ENCODE data around the gene MAP2K6. TPM values are rescaled to one million over a fixed set of nuclear protein-coding genes. Genes with fewer than 3 reads are reported as not detected.

The MAP2K6 gene
- total RNA-seq, 1 experiment from 2014 or later: 12.2 TPM

GRCh38 chr17:69486779-69487637 is 72.5 kb downstream of the MAP2K6 start:
- H3K4me2 ChIP-seq (ENCODE audit: low read length): no peak overlapping the region
- H3K9ac ChIP-seq (ENCODE audit: low read length): no peak overlapping the region
- POLR2A ChIA-PET (ENCODE audit: unreplicated experiment): no interaction called here
- no peaks in the 10 kb centered on the region for H3K36me3 ChIP-seq (ENCODE audit: low read depth, low read length)
- H3K79me2 ChIP-seq (ENCODE audit: low read length): no peaks in the 10 kb centered on the region
- no peaks in the 10 kb centered on the region for H3F3A ChIP-seq (ENCODE audit: low read length, unreplicated experiment)
- TF ChIP-seq CTCF (conservative IDR thresholded peaks at IDR 0.05; ENCODE audit: low read depth, low read length) (no peak), EZH2 (IDR thresholded peaks at IDR 0.05; ENCODE audit: low read length, unreplicated experiment) (no peak), EZH2phosphoT487 (IDR thresholded peaks at IDR 0.05; ENCODE audit: borderline replicate concordance, low read length) (no peak)
- peaks cover 3% of the 10 kb centered on the region for H3K4me1 ChIP-seq (ENCODE audit: insufficient read depth, low read length)
- H3K27ac ChIP-seq (ENCODE audit: low read length): no peak overlapping the region
- H3K9me3 ChIP-seq (ENCODE audit: low read length): no peaks in the 10 kb centered on the region
- no peak overlapping the region for H3K4me3 ChIP-seq (ENCODE audit: low read length)
- CTCF ChIA-PET: interaction anchor here (0.6 kb wide), 1 partner anchor 36 kb away, joined by 4 read pairs; no protein-coding TSS in a partner anchor
- ATAC-seq (no peak), DNase-seq (no peak)
- no peaks in the 10 kb centered on the region for H3K9me2 ChIP-seq (replicated peaks; ENCODE audit: low read length)
- intact Hi-C loops (cut with micrococcal nuclease): no loop called here
- no TSS peak for BruUV-seq (replicated peaks)
- H2AFZ ChIP-seq (ENCODE audit: low read length): no peak overlapping the region
- H3K27me3 ChIP-seq (ENCODE audit: low read length): no peaks in the 10 kb centered on the region
- H4K20me1 ChIP-seq (ENCODE audit: low read length): no peaks in the 10 kb centered on the region

DNA sequence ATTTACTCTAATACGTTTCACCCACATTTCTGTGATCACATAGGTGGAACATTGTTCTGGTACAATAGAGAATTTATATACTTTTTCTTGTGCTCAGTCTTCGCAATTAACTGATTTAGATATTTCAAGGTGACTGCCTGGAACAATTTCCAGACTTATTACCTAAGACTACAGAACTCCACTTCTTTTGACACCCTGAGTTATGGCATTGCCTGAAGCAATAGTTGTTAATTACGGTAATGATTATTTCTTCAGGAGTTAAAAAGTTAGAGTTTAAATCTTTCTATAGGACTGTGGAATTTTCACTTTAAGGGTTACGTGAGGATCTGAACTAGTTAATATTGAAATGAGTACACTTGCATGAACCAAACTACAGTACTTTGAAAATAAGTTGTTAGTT is 74.8 kb downstream of the MAP2K6 start:
- H3K9me3 ChIP-seq (ENCODE audit: low read length): no peaks in the 10 kb centered on the region
- H2AFZ ChIP-seq (ENCODE audit: low read length): no peak overlapping the region
- no peaks in the 10 kb centered on the region for H3F3A ChIP-seq (ENCODE audit: low read length, unreplicated experiment)
- H3K9me2 ChIP-seq (replicated peaks; ENCODE audit: low read length): no peaks in the 10 kb centered on the region
- intact Hi-C loops (cut with micrococcal nuclease): no loop called here
- no TSS peak for BruUV-seq (replicated peaks)
- H4K20me1 ChIP-seq (ENCODE audit: low read length): no peaks in the 10 kb centered on the region
- H3K4me3 ChIP-seq (ENCODE audit: low read length): no peak overlapping the region
- no peak for ATAC-seq
- TF ChIP-seq CTCF (conservative IDR thresholded peaks at IDR 0.05; ENCODE audit: low read depth, low read length) (no peak), EZH2 (IDR thresholded peaks at IDR 0.05; ENCODE audit: low read length, unreplicated experiment) (no peak), EZH2phosphoT487 (IDR thresholded peaks at IDR 0.05; ENCODE audit: borderline replicate concordance, low read length) (no peak)
- no peaks in the 10 kb centered on the region for H3K36me3 ChIP-seq (ENCODE audit: low read depth, low read length)
- ChIA-PET CTCF (no interaction called here), POLR2A (ENCODE audit: unreplicated experiment) (no interaction called here)
- H3K4me2 ChIP-seq (ENCODE audit: low read length): no peak overlapping the region
- no peak overlapping the region for H3K27ac ChIP-seq (ENCODE audit: low read length)
- H3K9ac ChIP-seq (ENCODE audit: low read length): no peak overlapping the region
- H3K79me2 ChIP-seq (ENCODE audit: low read length): no peaks in the 10 kb centered on the region
- peaks cover 13% of the 10 kb centered on the region for H3K4me1 ChIP-seq (ENCODE audit: insufficient read depth, low read length)
- DNase-seq: no peak
- no peaks in the 10 kb centered on the region for H3K27me3 ChIP-seq (ENCODE audit: low read length)

All from PC-3 (cell line).